Testis (tissue), 3 donors: ENCODE results near the gene TCF4. TPM values are rescaled to one million over a fixed set of nuclear protein-coding genes. Genes with fewer than 3 reads are reported as not detected.

Experiments used
- DNase-seq: peaks from one replicate; pipeline ENCODE4 v3.0.0-alpha.2; 2019
- H3K27ac ChIP-seq, 2 donors: fragments of 200-600 bp; sonication (generic); one replicate each; pipeline ENCODE4 v1.5.1; 2019
- H3K27me3 ChIP-seq: fragments of 200-600 bp; sonication (generic); one replicate; pipeline ENCODE4 v1.5.1; 2019
- H3K36me3 ChIP-seq: fragments of 200-600 bp; sonication (generic); one replicate; pipeline ENCODE4 v1.5.1; 2017; ENCODE audit warnings: low read depth; ENCODE audit errors: missing control alignments
- H3K4me1 ChIP-seq: fragments of 200-600 bp; sonication (generic); one replicate; pipeline ENCODE4 v1.5.1; 2019
- H3K4me3 ChIP-seq, 2 donors: fragments of 200-600 bp; sonication (generic); one replicate each; pipeline ENCODE4 v1.5.1; 2017 to 2019
- H3K9me3 ChIP-seq: fragments of 200-600 bp; sonication (generic); one replicate; pipeline ENCODE4 v1.5.1; 2017
- POLR2A ChIP-seq: fragments of 450-650 bp; IDR thresholded peaks from one replicate; pipeline ENCODE4 v1.6.1; 2017; ENCODE audit warnings: antibody characterized with exemption, mild to moderate bottlenecking, moderate library complexity
- WGBS, 2 donors: methylation state at CpG; one replicate each; pipeline ENCODE4 v1.1.5; 2018; 5-methylcytosine and 5-hydroxymethylcytosine counted together
- intact Hi-C: fragments of 100-400 bp; cut with DNase I; formaldehyde crosslinking; loops from one replicate; pipeline ENCODE4 v1.15.1; 2023; ENCODE audit warnings: low total_unique reads
- polyA plus RNA-seq: library from polyadenylated mRNA; stranded (reverse); fragments of 350-450 nt; fragmentation: Illumina TruSeq; extraction: RNeasy Lipid Tissue Mini Kit (QIAGEN cat#74804); gene quantifications from one replicate; pipeline ENCODE4 v1.2.3, GENCODE V29; 2014; ENCODE audit warnings: low read depth, low replicate concordance; ENCODE audit not compliant: insufficient read depth
- total RNA-seq, 2 donors: library from RNA; depleted of rRNA; stranded (reverse); fragments of >200 nt; gene quantifications; one replicate each; pipeline ENCODE4 v1.2.3, GENCODE V29; 2016
- TF ChIP-seq, protein P1 (sequence below), 3 experiments: fragments of 450-650 bp in 2 of 3; fragments of 200-600 bp in 1 of 3; sonication (generic) in 1 of 3; IDR thresholded peaks; one replicate each; pipeline ENCODE4 v1.5.1; 2016 to 2019; ENCODE audit warnings: antibody characterized with exemption in 3 of 3, mild to moderate bottlenecking in 2 of 3, moderate library complexity in 1 of 3

TCF4 gene
- total and polyA plus RNA-seq, 3 donors from 2014 or later: 50.8 to 122 (median 110) TPM

DNA sequence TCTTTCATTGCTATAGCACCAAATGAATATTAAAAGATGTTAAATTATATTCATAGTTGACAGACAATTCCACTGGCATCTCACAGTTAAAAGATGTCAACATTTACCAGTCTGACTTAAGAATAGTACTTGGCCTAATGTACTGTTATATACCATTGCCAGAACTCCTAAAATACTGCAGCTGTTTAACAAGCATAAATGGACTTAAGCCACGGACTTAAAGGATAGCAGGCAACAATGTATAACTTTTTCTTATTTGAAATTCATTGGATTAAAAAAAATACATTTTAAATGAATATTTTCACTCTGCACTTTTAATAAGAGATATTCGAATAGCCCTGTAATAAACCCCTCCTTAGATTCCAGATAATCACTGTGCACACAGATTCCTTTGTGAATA, 3.8 kb downstream of the TCF4 start:
- DNase-seq: no peak
- H3K4me1 ChIP-seq: peaks cover 20% of the 10 kb centered on the region
- intact Hi-C loops: no loop called here
- no peaks in the 10 kb centered on the region for H3K27me3 ChIP-seq
- TF ChIP-seq, protein P1, sequence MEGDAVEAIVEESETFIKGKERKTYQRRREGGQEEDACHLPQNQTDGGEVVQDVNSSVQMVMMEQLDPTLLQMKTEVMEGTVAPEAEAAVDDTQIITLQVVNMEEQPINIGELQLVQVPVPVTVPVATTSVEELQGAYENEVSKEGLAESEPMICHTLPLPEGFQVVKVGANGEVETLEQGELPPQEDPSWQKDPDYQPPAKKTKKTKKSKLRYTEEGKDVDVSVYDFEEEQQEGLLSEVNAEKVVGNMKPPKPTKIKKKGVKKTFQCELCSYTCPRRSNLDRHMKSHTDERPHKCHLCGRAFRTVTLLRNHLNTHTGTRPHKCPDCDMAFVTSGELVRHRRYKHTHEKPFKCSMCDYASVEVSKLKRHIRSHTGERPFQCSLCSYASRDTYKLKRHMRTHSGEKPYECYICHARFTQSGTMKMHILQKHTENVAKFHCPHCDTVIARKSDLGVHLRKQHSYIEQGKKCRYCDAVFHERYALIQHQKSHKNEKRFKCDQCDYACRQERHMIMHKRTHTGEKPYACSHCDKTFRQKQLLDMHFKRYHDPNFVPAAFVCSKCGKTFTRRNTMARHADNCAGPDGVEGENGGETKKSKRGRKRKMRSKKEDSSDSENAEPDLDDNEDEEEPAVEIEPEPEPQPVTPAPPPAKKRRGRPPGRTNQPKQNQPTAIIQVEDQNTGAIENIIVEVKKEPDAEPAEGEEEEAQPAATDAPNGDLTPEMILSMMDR (IDR thresholded peaks at IDR 0.05): no peak
- TF ChIP-seq POLR2A: no peak
- 37 to 49% methylated on average over 2 of the region's 2 CpGs for WGBS, 2 donors
- peak overlapping the region; percentile 35 to 95 for H3K27ac ChIP-seq
- no peak overlapping the region for H3K4me3 ChIP-seq
- no peaks in the 10 kb centered on the region for H3K36me3 ChIP-seq
- H3K9me3 ChIP-seq: no peaks in the 10 kb centered on the region

DNA sequence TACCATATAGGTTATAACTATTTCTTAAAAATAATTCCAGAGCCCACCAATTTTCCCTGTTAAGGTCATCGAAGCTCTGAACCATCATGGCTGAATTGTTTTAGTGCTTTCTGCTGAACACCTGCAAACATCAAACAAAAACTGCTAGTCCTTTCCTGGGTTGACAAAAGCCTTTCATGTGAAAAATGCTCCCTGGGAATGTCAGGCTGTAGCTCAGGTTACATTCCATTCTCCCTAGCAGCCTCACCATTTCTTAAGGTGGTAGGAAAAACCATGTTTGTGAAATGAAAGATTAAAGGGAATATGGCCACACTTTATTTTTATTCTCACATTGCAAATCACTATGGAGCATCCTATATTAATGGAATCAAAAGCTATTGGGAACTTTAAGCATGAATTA, 5.7 kb downstream of the TCF4 start:
- Histone ChIP-seq H3K9me3 (no peaks in the 10 kb centered on the region), H3K36me3 (no peaks in the 10 kb centered on the region), H3K4me1 (peaks cover 20% of the 10 kb centered on the region), H3K27me3 (no peaks in the 10 kb centered on the region), H3K4me3 (no peak overlapping the region), H3K27ac (no peak overlapping the region)
- DNase-seq: no peak
- WGBS, 2 donors: 58 to 60% methylated on average over 1 of the region's 1 CpG
- TF ChIP-seq, protein P1 (IDR thresholded peaks at IDR 0.05): no peak
- TF ChIP-seq POLR2A: no peak
- intact Hi-C loops: no loop called here

DNA sequence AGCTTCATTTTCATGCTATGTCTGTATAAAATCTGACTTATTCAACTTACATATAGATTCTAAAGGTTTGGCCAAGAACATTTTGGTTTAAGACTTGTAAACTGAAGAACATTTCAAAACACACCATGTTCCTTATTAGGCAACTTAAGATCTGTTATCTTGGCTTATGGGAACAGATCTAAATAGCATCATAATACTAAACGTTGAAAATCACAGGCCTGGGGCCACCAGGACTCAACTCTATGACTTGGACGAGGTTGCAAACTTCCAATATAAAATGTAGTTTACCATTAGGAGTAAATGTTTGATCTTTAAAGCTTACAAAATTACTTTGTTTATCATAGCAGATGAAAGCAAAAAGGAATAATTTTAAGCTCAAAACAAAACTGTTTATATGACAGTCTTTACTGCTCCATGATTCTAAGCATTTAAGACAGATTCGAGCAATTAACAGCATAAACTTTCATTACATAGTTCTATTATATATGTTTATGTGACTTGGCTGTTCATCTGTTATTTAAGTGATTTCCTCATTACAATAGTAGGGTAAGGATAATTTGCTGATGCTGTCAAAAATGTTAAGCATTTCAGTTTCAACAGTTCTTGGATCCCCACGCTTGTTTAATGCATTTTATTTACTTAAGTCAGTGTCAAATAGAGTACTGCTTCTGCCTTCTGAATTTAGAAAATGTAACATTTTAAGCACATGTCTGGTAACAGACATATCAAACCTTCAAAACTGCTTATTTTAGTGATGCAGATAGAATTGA, 8.3 kb downstream of the TCF4 start:
- Histone ChIP-seq H3K4me3 (no peak overlapping the region), H3K27me3 (no peaks in the 10 kb centered on the region), H3K36me3 (no peaks in the 10 kb centered on the region), H3K9me3 (no peaks in the 10 kb centered on the region), H3K4me1 (peaks cover 17% of the 10 kb centered on the region), H3K27ac (peak overlapping the region in 1 of 2 donors; percentile 6)
- no peak for DNase-seq
- WGBS, 2 donors: 45 to 50% methylated on average over 4 of the region's 4 CpGs
- intact Hi-C loops: no loop called here
- TF ChIP-seq, protein P1 (IDR thresholded peaks at IDR 0.05): no peak
- TF ChIP-seq POLR2A: no peak

DNA sequence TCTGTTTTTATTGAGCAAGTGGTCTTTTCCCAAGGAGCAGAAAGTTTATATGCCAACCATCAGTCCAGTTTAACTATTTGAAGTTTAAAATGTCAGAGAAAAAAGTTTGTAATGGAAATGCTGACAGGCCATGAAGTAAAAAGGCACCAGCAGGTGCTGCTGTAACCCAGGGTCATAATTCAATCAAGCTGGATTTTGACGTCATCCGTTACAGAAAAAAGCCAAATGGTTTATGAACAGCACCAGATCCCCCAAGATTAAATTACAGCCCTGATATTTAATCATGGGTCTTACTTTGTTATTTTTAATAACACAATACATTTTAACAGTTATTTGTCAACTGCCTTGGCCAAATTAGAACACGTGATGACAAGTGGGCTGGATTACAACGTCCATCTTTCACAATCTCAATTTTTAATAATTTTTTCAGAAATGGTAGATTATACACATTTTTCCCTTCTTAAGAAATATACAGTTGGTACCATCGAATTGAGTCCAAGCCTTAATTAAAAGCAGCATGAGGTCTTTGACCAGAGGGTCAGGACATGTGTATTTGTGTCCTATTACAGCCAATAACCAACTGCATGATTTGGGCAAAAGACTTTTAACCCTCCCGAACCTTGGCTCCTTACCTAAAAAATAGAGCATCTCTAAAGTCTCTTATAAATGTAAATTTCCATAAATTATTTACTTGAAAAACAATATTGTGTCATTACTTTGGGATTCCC, 10.0 kb downstream of the TCF4 start:
- H3K36me3 ChIP-seq: no peaks in the 10 kb centered on the region
- H3K27ac ChIP-seq: no peak overlapping the region
- no peak for DNase-seq
- WGBS, 2 donors: 81 to 84% methylated on average over 6 of the region's 6 CpGs
- H3K9me3 ChIP-seq: no peaks in the 10 kb centered on the region
- peaks cover 3% of the 10 kb centered on the region for H3K4me1 ChIP-seq
- intact Hi-C loops: no loop called here
- no peak overlapping the region for H3K4me3 ChIP-seq
- H3K27me3 ChIP-seq: no peaks in the 10 kb centered on the region
- TF ChIP-seq, protein P1 (IDR thresholded peaks at IDR 0.05): no peak
- no peak for TF ChIP-seq POLR2A
